Measurements from ENCODE around the gene KIF1B.

DNA sequence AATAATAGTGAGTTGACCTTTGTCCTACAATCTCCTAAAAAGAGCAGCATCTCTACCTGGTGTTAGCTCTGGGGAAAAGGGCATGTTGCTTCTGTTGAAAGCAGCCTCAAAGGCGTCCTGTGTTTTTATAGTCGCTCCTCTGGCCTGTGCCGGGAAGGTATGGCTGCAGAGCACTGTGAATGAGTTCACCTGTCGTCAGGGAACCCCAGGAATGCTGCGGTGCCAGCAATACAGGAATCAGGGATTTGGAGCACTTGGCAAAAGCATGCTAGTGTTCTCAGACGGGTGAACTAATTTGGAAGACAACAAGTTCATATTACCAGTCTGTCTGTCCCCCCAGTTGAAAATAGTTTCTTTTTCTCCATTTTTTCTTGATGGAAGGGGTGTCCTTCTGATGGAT, 128.2 kb downstream of the KIF1B start:
- TF ChIP-seq CTCF (IDR thresholded peaks at IDR 0.05 in 2 of 3, conservative IDR thresholded peaks at IDR 0.05 in 1 of 3; ENCODE audit: borderline replicate concordance in 1 of 3, insufficient read depth in 1 of 3, low read depth in 2 of 3, low read length in 2 of 3) = no peak
- TF ChIP-seq JUND (IDR thresholded peaks at IDR 0.05) = no peak
- TF ChIP-seq POLR2AphosphoS5 (IDR thresholded peaks at IDR 0.05; ENCODE audit: low read depth, low read length) = no peak
- no peak for TF ChIP-seq EZH2phosphoT487 (IDR thresholded peaks at IDR 0.05; ENCODE audit: borderline replicate concordance)
- no peak for TF ChIP-seq SP1 (IDR thresholded peaks at IDR 0.05; ENCODE audit: low read depth)
- no peak for TF ChIP-seq SIN3A (IDR thresholded peaks at IDR 0.05; ENCODE audit: low read depth)
- TF ChIP-seq, protein P1, sequence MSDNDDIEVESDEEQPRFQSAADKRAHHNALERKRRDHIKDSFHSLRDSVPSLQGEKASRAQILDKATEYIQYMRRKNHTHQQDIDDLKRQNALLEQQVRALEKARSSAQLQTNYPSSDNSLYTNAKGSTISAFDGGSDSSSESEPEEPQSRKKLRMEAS (IDR thresholded peaks at IDR 0.05) = no peak

Measured in HCT116 (cell line).